ENCODE data around the gene ISLR.

The ISLR gene

GRCh38 chr15:74197176-74197965, 23.9 kb downstream of the ISLR start:
- DNase-seq = no peak

GRCh38 chr15:74199297-74199652, 25.8 kb downstream of the ISLR start:
- DNase-seq = no peak

- no peak for DNase-seq
Observed at GRCh38 chr15:74200412-74200815, 26.9 kb downstream of the ISLR start.

GRCh38 chr15:74200871-74201419, 27.4 kb downstream of the ISLR start:
- DNase-seq = no peak

GRCh38 chr15:74201710-74202420, 28.4 kb downstream of the ISLR start:
- DNase-seq = no peak

DNA sequence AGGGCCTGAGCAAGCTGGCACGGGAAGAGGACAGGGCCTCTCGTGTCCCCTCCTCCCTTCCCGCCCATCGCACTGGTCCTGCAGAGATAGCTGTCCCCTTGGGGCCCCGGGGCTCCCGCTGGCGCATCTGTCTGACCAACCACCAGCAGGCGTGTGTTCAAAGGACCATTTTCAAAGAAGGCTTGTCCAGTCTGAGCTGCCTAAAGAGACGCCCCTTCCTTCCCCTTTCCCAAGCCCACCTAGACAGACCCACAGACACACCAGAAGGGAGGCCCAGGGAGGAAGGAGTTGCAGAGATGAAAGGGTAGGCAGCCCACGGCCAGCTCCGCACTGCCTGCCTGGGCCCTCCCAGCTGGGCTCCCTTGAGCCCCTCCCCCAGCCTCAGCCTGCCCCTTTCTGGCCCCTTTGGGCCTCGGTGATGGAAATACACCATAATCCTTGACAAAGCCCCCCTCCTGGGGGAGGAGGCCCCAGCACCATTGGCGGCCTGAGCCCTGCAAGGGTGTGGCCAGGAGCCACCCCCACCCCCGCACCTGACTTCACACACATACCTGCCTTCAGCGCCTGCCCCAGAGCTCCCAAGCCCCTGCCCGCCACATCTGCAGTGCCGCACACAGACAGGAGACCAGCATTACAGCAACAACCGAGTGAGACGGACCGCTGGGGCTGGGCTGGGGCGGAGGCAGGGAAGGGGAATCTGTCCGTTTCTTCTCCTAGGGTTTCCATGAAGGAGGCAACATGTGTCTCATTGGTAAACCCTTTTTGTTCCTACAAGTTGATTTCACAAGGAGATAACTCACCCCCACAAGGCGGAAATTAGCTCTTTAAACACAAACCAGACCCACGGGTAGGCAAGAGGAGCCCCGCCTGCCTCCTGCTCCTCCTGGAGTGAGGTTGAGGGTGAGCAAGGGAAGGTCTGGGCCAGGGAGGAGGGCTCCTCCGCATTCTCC, 29.2 kb downstream of the ISLR start, which contains the start of gene STRA6:
TSS of gene STRA6 (minus strand) at position 336 of the 950 bp plus-strand sequence. CDS start 520 bp downstream, outside the sequence.
- DNase-seq = no peak

- DNase-seq = no peak
Observed at GRCh38 chr15:74203914-74204431, 30.5 kb downstream of the ISLR start.

DNA sequence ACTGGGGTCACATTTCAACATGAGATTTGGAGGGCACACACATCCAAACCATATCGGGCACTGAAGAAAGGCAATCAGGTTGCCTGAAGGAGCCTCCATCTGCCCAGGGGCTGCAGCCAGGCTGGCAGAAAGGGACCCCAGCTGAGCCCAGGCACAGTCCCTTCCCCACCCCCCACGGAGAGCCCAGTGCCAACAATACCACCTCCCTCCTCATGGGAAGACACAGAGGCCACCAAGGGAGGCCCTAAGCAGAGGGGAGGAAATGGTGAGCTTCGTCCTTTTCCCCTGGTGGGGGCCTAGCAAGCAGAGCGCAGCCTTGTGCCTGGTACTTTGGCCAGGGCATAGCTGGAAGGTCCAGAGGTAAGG, 32.1 kb downstream of the ISLR start:
- no peak for DNase-seq

DNA sequence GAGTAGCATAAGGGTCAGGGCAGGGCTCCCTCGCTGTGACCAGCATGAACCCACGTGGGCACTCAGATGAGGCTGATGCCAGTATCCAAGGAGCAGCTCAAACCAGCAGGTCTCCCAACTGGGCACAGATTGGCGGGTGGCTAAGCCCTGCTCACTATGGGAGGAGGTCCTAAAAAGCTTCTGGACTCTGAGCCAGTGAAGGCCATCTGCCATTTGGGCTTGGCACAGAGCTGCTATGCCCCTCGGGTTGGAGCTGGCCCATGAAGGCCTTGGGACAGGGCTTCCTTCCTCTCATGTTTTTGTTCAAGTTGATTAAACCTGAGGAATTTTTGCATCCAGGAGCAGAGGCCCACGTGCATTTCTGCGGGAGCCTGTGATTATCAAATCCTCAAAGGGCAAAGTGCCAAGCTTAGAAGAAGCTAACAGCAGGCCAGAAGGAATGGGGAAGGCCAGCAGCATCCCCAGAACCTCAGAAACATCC, 33.3 kb downstream of the ISLR start:
- no peak for DNase-seq

- DNase-seq = no peak
Observed at GRCh38 chr15:74207652-74208440, 34.3 kb downstream of the ISLR start.

- DNase-seq = no peak
Observed at GRCh38 chr15:74208496-74208895, 35.0 kb downstream of the ISLR start.

GRCh38 chr15:74208901-74209559, 35.5 kb downstream of the ISLR start:
- DNase-seq = no peak

- DNase-seq = no peak
Observed at GRCh38 chr15:74209560-74209958, 36.0 kb downstream of the ISLR start.

GRCh38 chr15:74209997-74210671, 36.6 kb downstream of the ISLR start:
- DNase-seq = no peak

DNA sequence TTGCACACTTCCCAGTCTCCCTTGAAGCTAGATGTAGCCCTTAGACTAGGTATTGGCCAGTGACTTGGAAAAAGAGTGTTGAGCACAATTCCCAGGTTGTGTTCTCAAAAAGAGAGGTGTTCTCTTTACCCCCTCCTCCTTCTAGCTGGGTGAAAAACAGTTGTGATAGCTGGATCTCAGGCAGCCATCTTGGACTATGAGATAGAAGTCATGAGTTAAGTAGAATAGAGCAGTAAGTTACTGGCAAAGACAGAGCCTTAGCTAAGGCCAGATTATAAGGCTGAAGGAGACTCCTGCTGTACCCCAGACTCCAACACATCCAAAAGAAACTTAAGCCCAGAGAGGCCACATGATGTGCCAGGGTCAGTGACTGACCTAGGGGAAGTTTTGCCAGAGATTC, 37.2 kb downstream of the ISLR start:
- no peak for DNase-seq

DNA sequence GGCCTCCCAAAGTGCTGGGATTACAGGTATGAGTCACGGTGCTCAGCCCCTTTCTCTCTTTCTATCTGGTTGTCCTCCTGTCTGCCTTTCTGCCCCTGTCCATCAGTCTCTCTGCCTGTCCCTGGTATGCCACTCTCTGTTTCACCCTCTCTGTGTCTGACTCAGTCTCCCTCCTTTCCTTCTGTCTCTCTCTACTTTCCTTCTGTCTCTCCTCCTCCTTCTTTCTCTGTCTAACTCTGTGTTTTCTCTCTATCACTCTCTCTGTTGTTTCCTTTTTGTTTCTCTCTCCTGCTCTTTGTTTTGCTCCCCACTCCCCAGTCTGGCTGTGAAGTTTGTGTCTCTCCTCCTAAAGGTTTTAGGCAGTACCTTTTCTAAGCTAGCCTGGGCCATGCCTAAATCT, 38.1 kb downstream of the ISLR start:
- no peak for DNase-seq

- no peak for DNase-seq
Observed at GRCh38 chr15:74212494-74212893, 39.0 kb downstream of the ISLR start.

- DNase-seq = no peak
Observed at GRCh38 chr15:74213858-74214284, 40.4 kb downstream of the ISLR start.

DNA sequence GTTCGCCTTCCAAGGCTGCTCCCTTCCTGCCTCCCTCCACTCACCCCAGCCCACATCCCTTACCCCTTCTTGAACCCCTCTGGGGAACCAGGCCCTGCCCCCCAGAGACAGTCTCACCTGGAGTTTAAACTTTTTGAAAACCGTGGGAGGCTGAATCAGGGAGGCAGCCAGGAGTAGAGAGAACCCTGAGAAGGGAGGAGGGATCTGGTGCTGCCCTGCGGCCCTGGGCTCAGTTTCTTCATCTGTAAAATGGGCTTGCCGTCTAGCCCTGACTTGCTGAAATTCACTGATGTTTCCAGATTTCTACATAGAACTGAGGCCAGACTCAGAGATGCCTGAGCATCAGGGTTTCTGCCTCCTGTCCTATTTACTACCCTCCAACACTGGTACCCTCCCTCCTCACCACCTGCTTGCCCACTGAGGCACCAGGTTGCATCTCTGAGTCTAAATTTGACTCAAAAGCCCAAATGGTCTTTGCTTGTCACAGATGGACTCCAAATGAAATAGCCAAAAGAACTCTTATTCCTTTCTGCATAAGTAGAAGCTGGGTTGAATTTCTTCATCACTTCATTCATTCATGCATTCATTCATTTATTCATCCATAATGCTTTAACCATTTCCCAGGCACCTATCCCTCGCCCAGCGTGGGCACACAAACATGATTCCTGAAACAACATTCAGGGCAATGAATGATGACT, 41.0 kb downstream of the ISLR start:
- DNase-seq = no peak

DNA sequence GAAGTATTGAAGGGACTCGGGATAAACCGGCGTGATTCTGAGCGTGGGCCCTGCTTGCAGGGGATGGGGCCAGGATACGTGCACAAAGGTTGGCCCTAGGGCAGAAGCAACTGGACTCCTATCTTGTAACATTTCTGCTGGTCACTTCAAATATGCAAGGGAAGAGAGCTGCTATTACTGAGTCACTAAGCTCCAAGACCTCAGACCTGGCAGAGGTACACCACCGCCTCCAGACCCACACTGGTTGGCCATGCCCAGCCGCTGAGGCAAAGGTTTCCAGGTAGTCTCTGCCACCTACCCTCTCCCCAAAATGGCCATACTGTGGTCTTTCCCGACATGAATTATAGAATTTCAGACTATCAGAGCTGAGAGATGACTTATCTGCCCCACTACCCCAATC, 42.4 kb downstream of the ISLR start:
- DNase-seq = no peak
